Gastrocnemius medialis (tissue), 4 donors: ENCODE measurements around the gene ANKRD40CL. TPM values are rescaled to one million over a fixed set of nuclear protein-coding genes. Genes with fewer than 3 reads are reported as not detected.

Experiments used
- ATAC-seq, 2 donors: fragments of 150-250 bp; one replicate each; pipeline ENCODE4 v1.9.1; 2016
- DNase-seq, 2 donors: peaks; one replicate each; pipeline ENCODE4 v3.0.0-alpha.2; 2019
- H3K27ac ChIP-seq, 4 donors: fragments of 200-600 bp; sonication (generic); 1 replicate in 1 of 4; 2 replicates in 3 of 4; pipeline ENCODE4 v1.5.1; 2016 to 2018; ENCODE audit warnings: mild to moderate bottlenecking in 2 of 4, moderate library complexity in 1 of 4
- H3K27me3 ChIP-seq, 3 donors: fragments of 200-600 bp; sonication (generic) in 2 of 3; 1 replicate in 1 of 3; 2 replicates in 2 of 3; pipeline versions ENCODE4 v1.5.1 to v1.6.0; 2016 to 2019; ENCODE audit warnings: mild to moderate bottlenecking in 1 of 3, moderate library complexity in 1 of 3
- H3K36me3 ChIP-seq, 2 donors: fragments of 200-600 bp; sonication (generic) in 1 of 2; one replicate each; pipeline ENCODE4 v1.5.1; 2017 to 2018
- H3K4me1 ChIP-seq, 2 donors: fragments of 200-600 bp; sonication (generic) in 1 of 2; one replicate each; pipeline ENCODE4 v1.5.1; 2016 to 2017; ENCODE audit warnings: mild to moderate bottlenecking in 2 of 2
- H3K4me3 ChIP-seq, 4 donors: fragments of 200-600 bp; sonication (generic) in 3 of 4; 1 replicate in 1 of 4; 2 replicates in 3 of 4; pipeline ENCODE4 v1.5.1; 2016 to 2019; ENCODE audit warnings: mild to moderate bottlenecking in 2 of 4
- H3K9me3 ChIP-seq, 3 donors: fragments of 200-600 bp; sonication (generic) in 2 of 3; 1 replicate in 1 of 3; 2 replicates in 2 of 3; pipeline ENCODE4 v1.5.1; 2016 to 2019
- CTCF ChIP-seq, 5 experiments: fragments of 450-650 bp in 3 of 5; fragments of 200-600 bp in 2 of 5; sonication (generic) in 2 of 5; IDR thresholded peaks in 4 of 5; conservative IDR thresholded peaks in 1 of 5; 1 replicate in 4 of 5; 2 replicates in 1 of 5; pipeline ENCODE4 v1.5.1; 2016 to 2019; ENCODE audit warnings: antibody characterized with exemption in 5 of 5, mild to moderate bottlenecking in 3 of 5, moderate library complexity in 3 of 5
- POLR2A ChIP-seq, 2 donors: fragments of 450-650 bp; IDR thresholded peaks; one replicate each; pipeline ENCODE4 v1.6.1; 2017; ENCODE audit warnings: antibody characterized with exemption in 2 of 2, mild to moderate bottlenecking in 2 of 2, moderate library complexity in 2 of 2
- in situ Hi-C, 4 donors: fragments of 200-750 bp; cut with MboI; loops; one replicate each; pipeline versions ENCODE4 v1.15.0 to v1.8.0; 2017; ENCODE audit warnings: low sequenced_read_pairs in 4 of 4
- intact Hi-C: fragments of 100-400 bp; cut with DNase I; formaldehyde crosslinking; loops from one replicate; pipeline ENCODE4 v1.15.1; 2023; ENCODE audit warnings: low total_unique reads
- total RNA-seq, 4 donors: library from RNA; depleted of rRNA; stranded (reverse); fragments of >200 nt; gene quantifications; one replicate each; pipeline versions ENCODE4 v1.1.0 to v1.2.3, GENCODE V29; 2016

The ANKRD40CL gene
- total RNA-seq, 4 donors from 2014 or later, result not detected

DNA sequence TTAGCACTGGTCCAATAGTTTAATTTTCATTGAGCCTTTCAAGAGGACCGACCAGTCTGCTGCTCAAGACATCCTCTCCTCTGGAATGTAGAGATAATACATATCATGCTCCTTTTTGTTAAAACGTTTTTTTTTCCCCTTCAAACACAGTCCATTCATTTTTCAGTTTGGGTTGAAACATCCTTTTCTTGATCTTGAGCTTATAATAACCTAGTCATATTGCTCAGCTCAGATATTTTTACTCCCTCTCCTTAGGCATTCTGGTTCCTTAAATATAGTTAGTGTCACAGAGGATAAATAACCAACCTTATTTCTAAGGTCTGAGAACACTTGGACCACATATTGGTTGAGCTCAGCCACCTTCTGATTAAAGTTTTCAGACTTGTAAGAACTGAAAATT, 12.8 kb downstream of the ANKRD40CL start:
- H3K4me3 ChIP-seq, result no peak overlapping the region
- TF ChIP-seq POLR2A (IDR thresholded peaks at IDR 0.05), result no peak
- no peak for TF ChIP-seq CTCF (IDR thresholded peaks at IDR 0.05 in 4 of 5, conservative IDR thresholded peaks at IDR 0.05 in 1 of 5)
- no peaks in the 10 kb centered on the region for H3K27me3 ChIP-seq
- H3K36me3 ChIP-seq, result peaks cover 0 to 47% of the 10 kb centered on the region in 2 donors
- ATAC-seq (no peak), DNase-seq (no peak)
- H3K9me3 ChIP-seq, result no peaks in the 10 kb centered on the region
- intact Hi-C loops (no loop called here), in situ Hi-C loops (no loop called here)
- no peaks in the 10 kb centered on the region for H3K4me1 ChIP-seq
- no peak overlapping the region for H3K27ac ChIP-seq

DNA sequence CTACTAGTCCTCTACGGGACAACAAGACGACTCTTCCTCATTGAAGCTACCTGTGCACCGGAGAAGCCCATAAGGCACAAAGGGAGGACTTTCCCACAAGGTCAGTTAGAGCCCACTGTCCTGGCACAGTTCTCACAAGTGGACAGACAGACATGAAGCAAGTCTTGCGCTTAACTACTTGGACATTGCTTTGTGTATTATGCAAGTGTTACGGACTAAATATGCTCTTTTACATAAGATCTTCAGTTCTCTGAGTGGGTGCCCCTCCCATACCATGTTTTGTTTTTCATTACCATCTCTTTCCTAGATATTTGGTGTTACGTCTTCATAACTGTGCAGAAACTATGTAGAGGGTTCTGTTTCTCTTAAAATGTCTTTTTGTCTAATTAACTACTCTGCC, 18.1 kb downstream of the ANKRD40CL start:
- Histone ChIP-seq H3K9me3 (no peaks in the 10 kb centered on the region), H3K36me3 (peaks cover 0 to 90% of the 10 kb centered on the region in 2 donors), H3K4me3 (no peak overlapping the region), H3K27me3 (no peaks in the 10 kb centered on the region), H3K4me1 (no peaks in the 10 kb centered on the region), H3K27ac (no peak overlapping the region)
- intact Hi-C loops, result no loop called here
- in situ Hi-C loops, result no loop called here
- no peak for TF ChIP-seq CTCF (IDR thresholded peaks at IDR 0.05 in 4 of 5, conservative IDR thresholded peaks at IDR 0.05 in 1 of 5)
- TF ChIP-seq POLR2A (IDR thresholded peaks at IDR 0.05), result no peak
- no peak for DNase-seq
- no peak for ATAC-seq

- in situ Hi-C loops, result no loop called here
- no peak overlapping the region for H3K27ac ChIP-seq
- ATAC-seq (no peak), DNase-seq (no peak)
- peaks cover 0 to 100% of the 10 kb centered on the region in 2 donors for H3K36me3 ChIP-seq
- intact Hi-C loops, result no loop called here
- no peaks in the 10 kb centered on the region for H3K27me3 ChIP-seq
- no peak for TF ChIP-seq CTCF (IDR thresholded peaks at IDR 0.05 in 4 of 5, conservative IDR thresholded peaks at IDR 0.05 in 1 of 5)
- TF ChIP-seq POLR2A (IDR thresholded peaks at IDR 0.05), result no peak
- no peaks in the 10 kb centered on the region for H3K4me1 ChIP-seq
- H3K4me3 ChIP-seq, result no peak overlapping the region
- no peaks in the 10 kb centered on the region for H3K9me3 ChIP-seq
Measured at GRCh38 chr17:50745631-50746030, 21.7 kb downstream of the ANKRD40CL start.

DNA sequence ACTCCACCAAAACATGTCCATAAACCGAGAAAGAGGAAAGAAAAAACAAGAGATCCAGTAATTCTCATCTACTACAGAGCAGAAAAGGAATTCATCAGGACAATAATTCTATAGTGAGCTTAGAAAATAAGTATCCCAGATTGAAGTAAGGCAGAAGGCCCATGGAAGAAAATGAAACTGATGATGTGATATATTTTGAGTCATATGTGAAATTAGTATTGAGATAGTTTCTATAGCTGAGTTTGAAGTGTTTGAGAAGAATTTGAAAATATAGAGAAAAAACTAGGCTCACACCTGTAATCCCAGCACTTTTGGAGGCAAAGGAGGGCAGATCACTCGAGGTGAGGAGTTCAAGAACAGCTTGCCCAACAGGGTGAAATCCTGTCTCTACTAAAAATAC, 28.2 kb downstream of the ANKRD40CL start:
- Histone ChIP-seq H3K9me3 (no peaks in the 10 kb centered on the region), H3K4me3 (no peak overlapping the region), H3K27ac (no peak overlapping the region), H3K27me3 (no peaks in the 10 kb centered on the region), H3K4me1 (peaks cover 8 to 11% of the 10 kb centered on the region in 2 donors), H3K36me3 (peaks cover 0 to 57% of the 10 kb centered on the region in 2 donors)
- ATAC-seq (no peak), DNase-seq (no peak)
- intact Hi-C loops, result no loop called here
- TF ChIP-seq CTCF (IDR thresholded peaks at IDR 0.05 in 4 of 5, conservative IDR thresholded peaks at IDR 0.05 in 1 of 5) (no peak), POLR2A (IDR thresholded peaks at IDR 0.05) (no peak)
- in situ Hi-C loops, result no loop called here

DNA sequence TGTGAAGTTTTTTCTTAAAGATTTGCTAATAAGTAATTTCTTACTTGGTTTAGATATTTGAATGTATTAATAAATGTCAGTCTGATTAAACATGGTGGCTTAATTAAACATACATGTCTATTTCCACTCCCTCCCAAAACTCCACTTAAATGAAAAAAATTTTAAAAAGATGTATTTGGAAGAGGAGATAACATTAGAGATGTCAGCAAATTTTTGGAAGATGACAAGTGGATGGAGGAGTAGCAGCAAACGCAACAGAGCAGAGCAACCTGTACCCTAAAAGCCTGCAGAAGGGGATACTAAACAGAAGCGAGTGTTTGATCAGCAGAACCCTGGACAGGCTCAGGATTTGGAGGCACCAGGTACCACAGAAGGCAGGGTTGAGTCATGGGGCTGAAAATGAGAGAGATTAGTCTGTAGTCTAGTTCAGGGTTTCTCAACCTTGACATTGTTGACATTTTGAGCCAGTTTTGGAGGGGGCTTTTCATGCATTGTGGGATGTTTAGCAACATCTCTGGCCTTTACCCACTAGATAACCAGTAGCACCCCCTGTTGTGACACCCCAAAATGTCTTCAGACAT, 30.1 kb downstream of the ANKRD40CL start:
- DNase-seq (no peak), ATAC-seq (no peak)
- Histone ChIP-seq H3K4me3 (no peak overlapping the region), H3K9me3 (no peaks in the 10 kb centered on the region), H3K4me1 (peaks cover 8 to 11% of the 10 kb centered on the region in 2 donors), H3K27ac (no peak overlapping the region), H3K36me3 (peaks cover 0 to 38% of the 10 kb centered on the region in 2 donors), H3K27me3 (no peaks in the 10 kb centered on the region)
- in situ Hi-C loops, result no loop called here
- TF ChIP-seq CTCF (IDR thresholded peaks at IDR 0.05 in 4 of 5, conservative IDR thresholded peaks at IDR 0.05 in 1 of 5) (no peak), POLR2A (IDR thresholded peaks at IDR 0.05) (no peak)
- intact Hi-C loops, result no loop called here
